Adrenal gland (tissue), 5 donors: Measurements from ENCODE around the gene DOCK9.

ENCODE experiments used
- CTCF ChIP-seq, 6 experiments: fragments of 450-650 bp in 4 of 6; fragments of 200-600 bp in 2 of 6; sonication (generic) in 1 of 6; IDR thresholded peaks; 1 replicate in 5 of 6; 2 replicates in 1 of 6; pipeline versions ENCODE4 v1.5.1 to v1.8.0; 2016 to 2021; ENCODE audit warnings: antibody characterized with exemption in 6 of 6, mild to moderate bottlenecking in 2 of 6, moderate library complexity in 1 of 6
- POLR2A ChIP-seq, 2 donors: fragments of 450-650 bp; IDR thresholded peaks; one replicate each; pipeline ENCODE4 v1.6.1; 2017; ENCODE audit warnings: antibody characterized with exemption in 2 of 2, mild to moderate bottlenecking in 2 of 2, moderate library complexity in 1 of 2
- donor health status: DM: no; HTN: no; CAD: no.

GRCh38 chr13:98979012-98979660 lies 1.3 kb upstream of the DOCK9 start:
- TF ChIP-seq POLR2A (IDR thresholded peaks at IDR 0.05) (no peak), CTCF (IDR thresholded peaks at IDR 0.05) (no peak)
